ENCODE measurements around the gene IPPK.

DNA sequence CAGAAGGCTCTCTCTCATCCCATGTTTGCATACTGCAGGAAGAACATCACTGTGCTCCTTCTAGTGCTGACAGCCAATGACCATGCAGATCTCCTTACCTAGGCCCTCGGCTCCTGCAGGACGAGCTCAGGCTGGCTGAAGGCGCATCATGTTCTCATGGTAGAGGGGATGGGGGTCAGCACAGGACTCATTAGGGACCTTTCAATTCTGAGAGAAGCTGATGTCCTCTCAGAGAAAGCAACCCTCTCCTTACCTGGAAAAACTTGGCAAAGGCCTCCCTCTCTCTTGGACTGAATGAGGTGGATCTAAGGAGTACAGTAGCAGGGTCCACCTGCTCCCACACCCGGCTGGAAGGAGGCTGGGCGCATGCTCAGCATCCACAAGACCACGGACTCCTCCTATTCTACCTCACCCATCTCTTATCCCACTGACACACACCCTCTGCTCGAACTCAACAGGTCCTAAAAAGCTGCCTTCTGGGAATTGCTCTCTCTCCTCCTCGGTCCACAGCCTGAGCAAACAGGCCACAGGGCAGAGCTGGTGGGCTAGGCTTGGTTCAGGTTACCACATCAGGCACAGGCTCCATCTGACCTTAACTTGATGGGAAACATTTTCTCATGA lies 2.9 kb downstream of the IPPK start:
- TF ChIP-seq EZH2phosphoT487 (IDR thresholded peaks at IDR 0.05; ENCODE audit: borderline replicate concordance, low read length): no peak
- TF ChIP-seq, protein P1, sequence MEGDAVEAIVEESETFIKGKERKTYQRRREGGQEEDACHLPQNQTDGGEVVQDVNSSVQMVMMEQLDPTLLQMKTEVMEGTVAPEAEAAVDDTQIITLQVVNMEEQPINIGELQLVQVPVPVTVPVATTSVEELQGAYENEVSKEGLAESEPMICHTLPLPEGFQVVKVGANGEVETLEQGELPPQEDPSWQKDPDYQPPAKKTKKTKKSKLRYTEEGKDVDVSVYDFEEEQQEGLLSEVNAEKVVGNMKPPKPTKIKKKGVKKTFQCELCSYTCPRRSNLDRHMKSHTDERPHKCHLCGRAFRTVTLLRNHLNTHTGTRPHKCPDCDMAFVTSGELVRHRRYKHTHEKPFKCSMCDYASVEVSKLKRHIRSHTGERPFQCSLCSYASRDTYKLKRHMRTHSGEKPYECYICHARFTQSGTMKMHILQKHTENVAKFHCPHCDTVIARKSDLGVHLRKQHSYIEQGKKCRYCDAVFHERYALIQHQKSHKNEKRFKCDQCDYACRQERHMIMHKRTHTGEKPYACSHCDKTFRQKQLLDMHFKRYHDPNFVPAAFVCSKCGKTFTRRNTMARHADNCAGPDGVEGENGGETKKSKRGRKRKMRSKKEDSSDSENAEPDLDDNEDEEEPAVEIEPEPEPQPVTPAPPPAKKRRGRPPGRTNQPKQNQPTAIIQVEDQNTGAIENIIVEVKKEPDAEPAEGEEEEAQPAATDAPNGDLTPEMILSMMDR (IDR thresholded peaks at IDR 0.05; ENCODE audit: low read depth, low read length, poor library complexity, severe bottlenecking): no peak

Measured in DOHH2 (cell line).